Endometrial microvascular endothelial cells (primary cell): ENCODE data around the gene ANKRD34A. TPM values are rescaled to one million over a fixed set of nuclear protein-coding genes. Genes with fewer than 3 reads are reported as not detected.

Experiments used
- in situ Hi-C: cut with HindIII; loops from 2 replicates; pipeline ENCODE4 v1.10.0; 2017; ENCODE audit warnings: low sequenced_read_pairs, low pct_unique_long_range_greater_than_20kb; ENCODE audit errors: inconsistent ontology term
- total RNA-seq: library from RNA; depleted of rRNA; stranded (reverse); fragments of >200 nt; gene quantifications from one replicate; pipeline ENCODE4 v1.2.3, GENCODE V29; 2015; ENCODE audit errors: inconsistent ontology term

ANKRD34A gene
- total RNA-seq, 1 donor from 2014 or later = 0.46 TPM

- in situ Hi-C loops = no loop called here
These were observed 13.4 kb upstream of the ANKRD34A start for GRCh38 chr1:145977486-145978470.

GRCh38 chr1:145977016-145977415 lies 12.6 kb upstream of the ANKRD34A start:
- in situ Hi-C loops = no loop called here

GRCh38 chr1:145975216-145975615 lies 10.8 kb upstream of the ANKRD34A start:
- in situ Hi-C loops = no loop called here

GRCh38 chr1:145974721-145975120 lies 10.3 kb upstream of the ANKRD34A start:
- in situ Hi-C loops = no loop called here

- in situ Hi-C loops = no loop called here
These were observed 8.2 kb upstream of the ANKRD34A start for GRCh38 chr1:145972580-145972979.

GRCh38 chr1:145967288-145967687 lies 2.9 kb upstream of the ANKRD34A start:
- in situ Hi-C loops = loop anchor here (10.0 kb wide), 1 partner anchor 52 kb away; the partner anchor contains the start of genes ITGA10 and PEX11B

GRCh38 chr1:145965119-145965744 lies 857 bp upstream of the ANKRD34A start:
- in situ Hi-C loops = loop anchor here (10.0 kb wide), 1 partner anchor 50 kb away; the partner anchor contains the start of genes ITGA10 and PEX11B

GRCh38 chr1:145963265-145964019 lies 933 bp downstream of the ANKRD34A start:
- in situ Hi-C loops = loop anchor here (5.0 to 10.0 kb wide), 2 partner anchors 49 to 106 kb away; partner anchors contain the start of genes ITGA10, PEX11B and PIAS3

- in situ Hi-C loops = loop anchor here (5.0 to 10.0 kb wide), 2 partner anchors 48 to 105 kb away; partner anchors contain the start of genes ITGA10, PEX11B and PIAS3
These were observed 1.9 kb downstream of the ANKRD34A start for GRCh38 chr1:145962157-145963102.

- in situ Hi-C loops = loop anchor here (5.0 to 10.0 kb wide), 2 partner anchors 47 to 104 kb away; partner anchors contain the start of genes ITGA10, PEX11B and PIAS3
These were observed 2.8 kb downstream of the ANKRD34A start for GRCh38 chr1:145961425-145962156.

GRCh38 chr1:145961109-145961424 lies 3.3 kb downstream of the ANKRD34A start:
- in situ Hi-C loops = loop anchor here (5.0 to 10.0 kb wide), 2 partner anchors 46 to 104 kb away; partner anchors contain the start of genes ITGA10, PEX11B and PIAS3

- in situ Hi-C loops = loop anchor here (5.0 to 10.0 kb wide), 2 partner anchors 46 to 103 kb away; partner anchors contain the start of genes ITGA10, PEX11B and PIAS3
These were observed 3.8 kb downstream of the ANKRD34A start for GRCh38 chr1:145960468-145961108.

- in situ Hi-C loops = loop anchor here (5.0 to 10.0 kb wide), 2 partner anchors 45 to 103 kb away; partner anchors contain the start of genes ITGA10, PEX11B and PIAS3
These were observed 4.4 kb downstream of the ANKRD34A start for GRCh38 chr1:145959957-145960467.

- in situ Hi-C loops = no loop called here
These were observed 5.0 kb downstream of the ANKRD34A start for GRCh38 chr1:145959333-145959732.

- in situ Hi-C loops = no loop called here
These were observed 5.6 kb downstream of the ANKRD34A start for GRCh38 chr1:145958734-145959133.
